CD4-positive, alpha-beta T cell treated with Interleukin-2 at 100 ng/mL for 4 hours (primary cell): ENCODE data around the gene ALOX5.
"Not testable (repeated sequence)": the region's sequence is repeated elsewhere in the genome, so short reads cannot be mapped to it uniquely, and the experiment has no call there.

Source experiments
- DNase-seq: peaks from one replicate; pipeline ENCODE4 v3.0.0-alpha.2; 2020; ENCODE audit warnings: low spot score

Gene ALOX5

DNA sequence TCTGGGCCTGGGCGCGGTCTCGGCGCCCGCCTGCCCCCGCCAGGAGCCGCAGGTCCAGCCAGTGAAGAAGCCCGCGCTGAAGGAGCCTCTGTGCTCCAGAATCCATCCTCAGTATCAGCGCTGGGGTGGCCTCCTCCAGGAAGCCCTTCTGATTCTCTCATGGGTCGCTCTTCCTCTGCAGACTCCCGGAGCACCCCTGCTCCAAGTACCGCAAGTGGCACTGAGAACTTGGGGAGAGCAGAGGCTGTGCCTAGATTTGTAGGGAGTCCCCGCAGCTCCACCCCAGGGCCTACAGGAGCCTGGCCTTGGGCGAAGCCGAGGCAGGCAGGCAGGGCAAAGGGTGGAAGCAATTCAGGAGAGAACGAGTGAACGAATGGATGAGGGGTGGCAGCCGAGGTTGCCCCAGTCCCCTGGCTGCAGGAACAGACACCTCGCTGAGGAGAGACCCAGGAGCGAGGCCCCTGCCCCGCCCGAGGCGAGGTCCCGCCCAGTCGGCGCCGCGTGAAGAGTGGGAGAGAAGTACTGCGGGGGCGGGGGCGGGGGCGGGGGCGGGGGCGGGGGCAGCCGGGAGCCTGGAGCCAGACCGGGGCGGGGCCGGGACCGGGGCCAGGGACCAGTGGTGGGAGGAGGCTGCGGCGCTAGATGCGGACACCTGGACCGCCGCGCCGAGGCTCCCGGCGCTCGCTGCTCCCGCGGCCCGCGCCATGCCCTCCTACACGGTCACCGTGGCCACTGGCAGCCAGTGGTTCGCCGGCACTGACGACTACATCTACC is at the start of gene ALOX5:
Gene ALOX5, plus strand, starts transcription at position 641 of the 774 bp plus-strand sequence. Its CDS starts 64 bp downstream, at position 705.
- peak; percentile 42 for DNase-seq

DNA sequence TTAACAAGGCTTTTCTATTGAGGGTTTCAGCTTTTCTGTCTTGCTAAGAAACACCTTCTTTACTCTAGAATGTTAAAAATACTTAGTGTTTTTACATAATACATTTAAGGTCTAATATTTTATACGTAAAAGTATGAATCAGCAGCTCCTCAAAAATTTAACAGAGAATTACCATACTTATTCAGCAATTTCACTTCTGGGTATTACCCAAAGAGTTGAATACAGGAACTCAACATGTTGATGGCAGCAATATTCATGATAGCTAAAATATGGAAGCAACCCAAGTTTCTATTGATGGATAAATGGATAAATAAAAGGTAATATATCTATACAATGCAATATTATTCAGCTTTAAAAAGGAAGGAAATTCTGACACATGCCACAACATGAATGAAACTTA is 48.9 kb upstream of the ALOX5 start:
- DNase-seq: no peak

DNA sequence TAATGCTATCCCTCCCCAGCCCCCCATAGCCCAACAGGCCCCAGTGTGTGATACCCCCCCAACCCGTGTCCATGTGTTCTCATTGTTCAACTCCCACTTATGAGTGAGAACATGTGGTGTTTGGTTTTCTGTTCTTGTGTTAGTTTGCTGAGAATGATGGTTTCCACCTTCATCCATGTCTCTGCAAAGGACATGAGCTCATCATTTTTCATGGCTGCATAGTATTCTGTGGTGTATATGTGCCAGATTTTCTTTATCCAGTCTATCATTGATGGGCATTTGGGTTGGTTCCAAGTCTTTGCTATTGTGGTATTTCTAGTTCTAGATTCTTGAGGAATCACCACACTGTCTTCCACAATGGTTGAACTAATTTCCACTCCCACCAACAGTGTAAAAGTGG is 47.2 kb upstream of the ALOX5 start:
- not testable (repeated sequence) for DNase-seq

DNA sequence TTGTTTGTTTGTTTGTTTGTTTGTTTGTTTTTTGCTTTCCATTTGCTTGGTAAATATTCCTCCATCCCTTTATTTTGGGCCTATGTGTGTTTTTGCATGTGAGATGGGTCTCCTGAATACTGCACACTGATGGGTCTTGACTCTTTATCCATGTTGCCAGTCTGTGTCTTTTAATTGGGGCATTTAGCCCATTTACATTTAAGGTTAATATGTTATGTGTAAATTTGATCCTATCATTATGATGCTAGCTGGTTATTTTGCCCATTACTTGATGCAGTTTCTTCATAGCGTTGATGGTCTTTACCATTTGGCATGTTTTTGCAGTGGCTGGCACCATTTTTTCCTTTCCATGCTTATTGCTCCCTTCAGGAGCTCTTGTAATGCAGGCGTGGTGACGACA is 42.2 kb upstream of the ALOX5 start:
- DNase-seq: not testable (repeated sequence)

DNA sequence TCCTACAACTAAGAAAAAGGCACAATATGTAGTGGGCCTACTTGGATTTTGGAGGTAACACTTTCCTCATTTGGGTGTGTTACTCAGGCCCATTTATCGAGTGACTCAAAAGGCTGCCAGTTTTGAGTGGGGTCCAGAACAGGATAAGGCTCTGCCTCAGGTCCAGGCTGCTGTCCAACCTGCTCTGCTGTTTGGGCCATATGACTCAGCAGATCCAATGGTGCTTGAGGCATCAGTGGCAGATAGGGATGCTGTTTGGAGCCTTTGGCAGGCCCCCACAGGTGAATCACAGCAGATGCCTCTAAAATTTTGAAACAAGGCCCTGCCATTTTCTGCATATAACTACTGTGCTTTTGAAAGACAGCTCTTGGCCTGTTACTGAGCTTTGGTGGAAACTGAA is 34.1 kb upstream of the ALOX5 start:
- no peak for DNase-seq

DNA sequence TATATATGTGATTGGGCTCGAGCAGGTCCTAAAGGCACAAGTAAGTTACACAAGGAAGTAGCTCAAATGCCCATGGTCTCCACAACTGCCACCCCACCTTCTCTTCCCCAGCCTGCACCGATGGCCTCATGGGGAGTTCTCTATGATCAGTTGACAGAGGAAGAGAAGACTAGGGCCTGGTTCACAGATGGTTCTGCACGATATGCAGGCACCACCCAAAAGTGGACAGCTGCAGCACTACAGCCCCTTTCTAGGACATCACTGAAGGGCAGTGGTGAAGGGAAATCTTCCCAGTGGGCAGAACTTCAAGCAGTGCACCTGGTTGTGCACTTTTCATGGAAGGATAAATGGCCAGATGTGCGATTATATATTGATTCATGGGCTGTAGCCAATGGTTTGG is 33.6 kb upstream of the ALOX5 start:
- not testable (repeated sequence) for DNase-seq

DNA sequence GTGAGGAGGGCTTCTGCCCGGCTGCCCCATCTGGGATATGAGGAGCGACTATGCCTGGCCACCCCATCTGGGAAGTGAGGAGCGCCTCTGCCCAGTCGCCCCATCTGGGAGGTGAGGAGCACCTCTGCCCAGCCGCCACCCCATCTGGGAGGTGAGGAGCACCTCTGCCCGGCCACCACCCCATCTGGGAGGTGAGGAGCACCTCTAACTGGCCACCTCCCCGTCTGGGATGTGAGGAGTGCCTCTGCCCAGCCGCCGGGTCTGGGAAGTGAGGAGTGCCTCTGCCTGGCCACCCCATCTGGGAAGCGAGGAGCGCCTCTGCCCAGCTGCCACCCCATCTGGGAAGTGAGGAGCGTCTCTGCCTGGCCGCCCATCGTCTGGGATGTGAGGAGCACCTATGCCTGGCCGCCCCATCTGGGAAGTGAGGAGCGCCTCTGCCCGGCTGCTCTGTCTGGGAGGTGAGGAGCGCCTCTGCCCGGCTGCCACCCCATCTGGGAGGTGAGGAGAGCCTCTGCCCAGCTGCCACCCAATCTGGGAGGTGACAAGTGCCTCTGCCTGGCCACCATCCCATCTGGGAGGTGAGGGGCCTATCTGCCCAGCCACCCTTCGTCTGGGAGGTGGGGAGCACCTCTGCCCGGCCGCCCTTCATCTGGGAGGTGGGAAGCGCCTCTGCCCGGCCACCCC is 27.2 kb upstream of the ALOX5 start:
- not testable (repeated sequence) for DNase-seq

DNA sequence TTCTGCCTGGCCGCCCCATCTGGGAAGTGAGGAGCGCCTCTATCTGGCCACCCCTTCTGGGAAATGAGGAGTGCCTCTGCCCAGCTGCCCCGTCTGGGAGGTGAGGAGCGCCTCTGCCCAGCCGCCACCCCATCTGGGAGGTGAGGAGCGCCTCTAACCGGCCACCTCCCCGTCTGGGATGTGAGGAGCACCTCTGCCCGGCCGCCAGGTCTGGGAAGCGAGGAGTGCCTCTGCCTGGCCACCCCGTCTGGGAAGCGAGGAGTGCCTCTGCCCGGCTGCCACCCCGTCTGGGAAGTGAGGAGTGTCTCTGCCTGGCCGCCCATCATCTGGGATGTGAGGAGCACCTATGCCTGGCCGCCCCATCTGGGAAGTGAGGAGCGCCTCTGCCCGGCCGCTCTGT is 26.6 kb upstream of the ALOX5 start:
- not testable (repeated sequence) for DNase-seq

DNA sequence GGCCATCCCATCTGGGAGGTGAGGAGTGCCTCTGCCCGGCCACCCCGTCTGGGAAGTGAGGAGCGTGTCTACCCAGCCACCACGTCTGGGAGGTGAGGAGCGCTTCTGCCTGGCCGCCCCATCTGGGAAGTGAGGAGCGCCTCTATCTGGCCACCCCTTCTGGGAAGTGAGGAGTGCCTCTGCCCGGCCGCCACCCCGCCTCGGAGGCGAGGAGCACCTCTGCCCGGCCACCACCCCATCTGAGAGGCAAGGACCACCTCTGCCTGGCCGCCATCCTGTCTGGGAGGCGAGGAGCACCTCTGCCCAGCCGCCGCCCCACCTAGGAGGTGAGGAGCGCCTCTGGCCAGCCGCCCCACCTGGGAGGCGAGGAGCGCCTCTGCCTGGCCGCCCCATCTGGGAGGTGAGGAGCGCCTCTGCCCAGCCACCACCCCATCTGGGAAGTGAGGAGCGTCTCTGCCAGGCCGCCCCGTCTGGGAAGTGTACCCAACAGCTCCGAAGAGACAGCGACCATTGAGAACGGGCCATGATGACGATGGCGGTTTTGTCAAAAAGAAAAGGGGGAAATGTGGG is 25.7 kb upstream of the ALOX5 start:
- DNase-seq: not testable (repeated sequence)

DNA sequence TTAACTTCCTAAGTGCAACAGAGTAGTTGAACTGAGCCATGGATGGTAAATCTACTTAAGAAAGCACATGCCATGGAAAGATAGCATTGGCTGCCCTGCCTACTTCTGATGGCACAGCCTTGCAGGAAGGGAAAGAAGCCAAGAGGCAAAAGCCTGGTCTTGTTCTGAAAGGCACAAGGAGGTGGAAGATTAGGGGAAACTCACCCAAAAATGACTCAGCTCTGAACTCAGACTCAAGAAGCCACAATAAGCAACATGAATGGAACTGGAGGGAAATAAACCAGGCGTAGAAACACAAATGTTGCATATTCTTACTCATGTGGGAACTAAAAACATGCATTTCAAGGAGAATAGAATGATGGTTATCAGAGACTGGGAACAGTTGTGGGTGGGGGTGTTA is 20.8 kb upstream of the ALOX5 start:
- DNase-seq: no peak

DNA sequence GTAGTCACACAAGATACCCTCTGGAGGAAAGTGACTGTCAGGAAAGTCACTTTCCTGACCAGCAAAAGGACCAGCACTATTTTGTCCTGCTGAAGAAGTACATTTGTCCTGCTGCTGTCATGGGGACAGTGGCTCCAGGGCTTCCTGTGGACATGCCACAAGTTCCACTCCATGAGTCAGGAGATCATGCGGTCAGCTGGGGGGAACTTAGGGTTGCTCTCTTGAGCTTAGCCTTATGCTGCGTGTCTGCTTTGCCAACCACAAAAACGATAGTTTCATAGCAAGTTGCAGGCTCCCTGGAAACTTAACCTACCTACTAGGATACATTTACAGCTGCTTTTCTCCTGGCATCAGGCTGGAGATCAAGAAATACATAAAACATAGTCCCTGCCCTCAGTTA is 19.8 kb upstream of the ALOX5 start:
- DNase-seq: no peak

DNA sequence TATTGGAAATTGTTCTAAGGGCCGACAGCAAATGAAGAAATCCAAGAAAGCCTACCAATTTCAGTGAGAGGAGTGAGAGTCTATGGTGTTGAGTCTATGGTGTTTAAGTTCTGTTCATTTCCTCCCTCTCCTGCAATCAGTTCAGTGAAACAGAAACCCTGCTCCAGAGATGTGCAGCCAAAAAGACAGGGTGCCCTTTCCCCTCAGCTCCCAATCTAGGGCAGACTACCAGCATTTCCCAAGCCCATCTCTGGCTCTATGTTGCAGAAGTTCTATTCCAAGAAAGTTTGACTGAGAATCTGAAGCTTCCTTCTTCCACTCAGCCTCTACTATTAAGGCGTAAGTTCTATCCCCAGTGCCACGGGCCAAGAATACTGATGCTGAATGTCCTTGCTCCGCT is 18.5 kb upstream of the ALOX5 start:
- DNase-seq: no peak

DNA sequence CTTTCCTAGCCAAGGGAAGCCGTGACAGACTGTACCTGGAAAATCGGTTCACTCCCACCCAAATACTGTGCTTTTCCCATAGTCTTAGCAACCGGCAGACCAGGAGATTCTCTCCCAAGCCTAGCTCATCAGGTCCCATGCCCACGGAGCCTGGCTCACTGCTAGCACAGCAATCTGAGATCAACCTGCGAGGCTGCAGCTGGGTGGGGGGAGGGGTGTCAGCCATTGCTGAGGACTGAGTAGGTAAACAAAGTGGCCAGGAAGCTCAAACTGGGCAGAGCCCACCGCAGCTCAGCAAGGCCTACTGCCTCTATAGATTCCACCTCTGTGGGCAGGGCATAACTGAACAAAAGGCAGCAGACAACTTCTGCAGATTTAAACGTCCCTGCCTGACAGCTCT is 15.1 kb upstream of the ALOX5 start:
- not testable (repeated sequence) for DNase-seq

DNA sequence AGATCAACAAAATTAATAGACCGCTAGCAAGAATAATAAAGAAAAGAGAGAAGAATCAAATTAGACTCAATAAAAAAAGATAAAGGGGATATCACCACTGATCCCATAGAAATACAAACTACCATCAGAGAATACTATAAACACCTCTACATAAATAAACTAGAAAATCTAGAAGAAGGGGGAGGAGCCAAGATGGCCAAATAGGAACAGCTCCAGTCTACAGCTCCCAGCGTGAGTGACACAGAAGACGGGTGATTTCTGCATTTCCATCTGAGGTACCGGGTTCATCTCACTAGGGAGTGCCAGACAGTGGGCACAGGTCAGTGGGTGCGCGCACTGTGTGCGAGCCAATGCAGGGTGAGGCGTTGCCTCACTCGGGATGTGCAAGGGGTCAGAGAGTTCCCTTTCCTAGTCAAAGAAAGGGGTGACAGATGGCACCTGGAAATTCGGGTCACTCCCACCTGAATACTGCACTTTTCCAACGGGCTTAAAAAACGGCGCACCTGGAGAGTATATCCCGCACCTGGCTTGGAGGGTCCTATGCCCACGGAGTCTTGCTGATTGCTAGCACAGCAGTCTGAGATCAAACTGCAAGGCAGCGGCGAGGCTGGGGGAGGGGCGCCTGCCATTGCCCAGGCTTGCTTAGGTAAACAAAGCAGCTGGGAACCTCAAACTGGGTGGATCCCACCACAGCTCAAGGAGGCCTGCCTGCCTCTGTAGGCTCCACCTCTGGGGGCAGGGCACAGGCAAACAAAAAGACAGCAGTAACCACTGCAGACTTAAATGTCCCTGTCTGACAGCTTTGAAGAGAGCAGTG is 11.8 kb upstream of the ALOX5 start:
- DNase-seq: peak; percentile 18

DNA sequence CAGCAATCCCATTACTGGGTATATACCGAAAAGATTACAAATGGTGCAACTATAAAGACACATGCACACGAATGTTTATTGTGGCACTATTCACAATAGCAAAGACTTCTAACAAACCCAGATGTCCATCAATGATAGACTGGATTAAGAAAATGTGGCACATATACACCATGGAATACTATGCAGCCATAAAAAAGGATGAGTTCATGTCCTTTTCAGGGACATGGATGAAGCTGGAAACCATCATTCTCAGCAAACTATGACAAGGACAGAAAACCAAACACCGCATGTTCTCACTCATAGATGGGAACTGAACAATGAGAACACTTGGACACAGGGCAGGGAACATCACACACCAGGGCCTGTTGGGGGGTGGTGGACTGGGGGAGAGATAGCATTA is 6.4 kb upstream of the ALOX5 start:
- DNase-seq: not testable (repeated sequence)

DNA sequence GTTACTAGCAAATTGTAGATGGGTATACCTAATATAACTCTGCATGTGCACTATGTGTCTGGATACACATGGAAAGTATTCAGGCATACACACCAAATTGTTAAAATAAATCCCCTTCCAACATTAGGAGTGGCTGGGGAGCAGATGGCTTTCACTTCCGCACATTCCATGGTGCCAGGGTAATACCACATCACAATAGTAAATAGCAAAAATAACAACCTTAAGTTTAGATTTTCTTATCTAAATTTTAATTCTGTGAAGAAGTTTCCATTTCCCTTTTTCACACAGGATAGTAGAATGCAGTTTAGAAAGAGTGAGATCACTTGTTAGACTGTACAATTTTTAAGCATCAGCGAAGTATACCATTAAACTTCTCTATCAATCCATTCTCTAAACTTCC is 5.8 kb upstream of the ALOX5 start:
- no peak for DNase-seq

DNA sequence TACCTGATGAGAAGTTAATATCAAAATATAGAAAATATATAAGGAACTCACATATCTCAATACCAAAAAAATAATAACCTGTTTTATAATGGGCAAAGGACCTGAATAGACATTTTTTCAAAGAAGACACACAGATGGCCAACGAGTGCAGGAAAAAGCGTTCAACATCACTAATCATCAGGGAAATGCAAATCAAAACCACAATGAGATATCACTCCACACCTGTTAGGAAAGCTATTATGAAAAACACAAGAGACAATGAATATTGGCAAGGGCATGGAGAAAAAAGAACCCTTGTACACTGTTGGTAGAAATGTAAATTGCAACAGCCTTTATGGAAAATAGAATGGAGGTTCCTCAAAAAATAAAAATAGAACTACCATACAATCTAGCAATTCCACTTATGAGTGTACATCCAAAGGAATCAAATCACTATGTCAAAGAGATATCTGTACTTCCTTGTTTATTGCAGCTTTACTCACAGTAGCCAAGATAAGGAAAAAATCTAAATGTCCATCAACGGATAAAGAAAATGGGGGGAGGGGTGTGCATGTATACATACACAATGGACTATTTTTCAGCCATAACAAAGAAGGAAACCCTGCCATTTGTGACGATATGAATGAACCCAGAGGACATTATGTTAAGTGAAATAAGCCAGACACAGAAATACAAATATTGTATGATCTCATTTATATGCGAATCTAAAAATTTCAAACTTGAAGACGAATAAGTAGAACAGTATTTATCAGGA is 3.6 kb upstream of the ALOX5 start:
- DNase-seq: no peak

DNA sequence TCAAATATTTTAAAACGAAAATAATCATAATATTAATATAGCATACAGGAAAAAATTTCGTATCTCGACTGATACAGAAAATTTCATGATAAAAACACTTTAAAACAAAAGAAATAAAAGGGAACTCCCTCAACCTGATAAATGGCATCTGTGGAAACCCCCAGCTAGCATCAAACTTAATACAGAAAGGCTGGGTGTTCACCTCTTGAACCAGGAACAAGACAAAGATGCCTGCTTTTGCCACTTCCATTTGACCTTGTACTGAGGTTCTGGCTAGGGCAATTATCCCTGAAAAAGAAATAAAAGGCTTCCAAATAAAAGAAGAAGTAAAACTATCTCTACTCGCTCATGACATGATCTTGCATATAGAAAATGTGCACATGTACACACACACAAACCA is 2.5 kb upstream of the ALOX5 start:
- no peak for DNase-seq

DNA sequence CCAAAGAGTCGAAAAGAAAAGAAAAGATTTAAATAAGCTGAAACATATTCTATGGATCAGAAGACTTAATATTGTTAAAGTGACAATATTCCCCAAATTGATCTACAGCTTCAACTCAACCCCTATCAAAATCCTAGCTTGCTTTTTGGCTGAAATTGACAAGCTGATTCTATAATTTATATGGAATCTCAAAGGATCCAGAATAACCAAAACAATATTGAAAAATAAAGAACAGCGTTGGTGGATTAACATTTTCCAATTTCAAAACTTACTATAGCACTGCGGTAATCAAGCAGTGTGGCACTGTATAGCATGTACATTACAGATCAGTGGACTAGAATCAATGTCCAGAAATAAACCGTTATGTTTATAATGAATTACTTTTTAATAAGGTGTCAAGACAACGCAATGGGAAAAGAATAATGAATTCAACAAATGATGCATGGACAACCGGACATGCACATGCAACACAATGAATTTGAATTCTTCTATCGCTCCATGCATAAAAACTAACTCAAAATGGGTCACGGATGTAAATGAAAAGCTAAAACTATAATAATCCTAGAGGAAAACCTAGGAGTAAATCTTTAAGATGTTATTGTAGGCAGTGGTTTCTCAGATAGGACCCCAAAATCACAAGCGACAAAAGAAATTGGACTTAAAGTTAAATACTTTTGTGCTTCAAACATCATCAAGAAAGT is 1.6 kb upstream of the ALOX5 start:
- DNase-seq: no peak

DNA sequence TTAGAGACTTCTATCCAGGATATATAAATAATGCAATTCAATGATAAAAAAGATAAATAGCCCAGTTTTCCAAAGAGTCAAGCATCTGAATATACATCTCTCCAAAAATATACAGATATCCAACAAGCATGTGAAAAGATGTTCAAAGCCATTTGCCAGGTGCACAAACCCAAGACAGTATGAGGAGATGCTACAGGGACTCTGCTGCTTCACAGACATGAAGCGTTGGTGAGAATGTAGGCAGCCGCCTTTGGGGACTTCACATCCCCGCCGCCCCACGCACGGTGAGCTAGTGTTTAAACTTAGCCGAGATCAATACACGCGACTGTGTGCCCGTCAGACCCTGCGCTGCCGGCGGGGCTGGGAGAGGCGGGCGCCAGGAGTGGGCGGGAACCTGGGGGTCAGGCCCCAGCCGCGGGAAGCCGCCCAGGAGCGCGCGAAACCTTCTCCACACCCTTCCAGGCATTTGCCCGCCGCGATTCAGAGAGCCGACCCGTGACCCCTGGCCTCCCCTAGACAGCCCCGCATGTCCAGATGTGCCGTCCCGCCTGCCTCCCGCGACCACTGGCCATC is 927 bp upstream of the ALOX5 start:
- DNase-seq: peak; percentile 17
